A673 (cell line): ENCODE results near the gene GPR31.
"Not testable (repeated sequence)": the region's sequence is repeated elsewhere in the genome, so short reads cannot be mapped to it uniquely, and the experiment has no call there.

ENCODE experiments used
- CTCF ChIP-seq: fragments of 300-800, 200-600 bp; sonication (generic); conservative IDR thresholded peaks from 2 replicates; pipeline ENCODE4 v1.5.1; 2017; ENCODE audit warnings: low read depth, mild to moderate bottlenecking, antibody characterized with exemption, low read length, moderate library complexity, mixed read lengths
- EZH2 ChIP-seq: fragments of 200-600 bp; sonication (generic); IDR thresholded peaks from 2 replicates; pipeline ENCODE4 v1.6.1; 2017; ENCODE audit warnings: borderline replicate concordance, low read depth, mild to moderate bottlenecking, mixed read lengths, antibody characterized with exemption, low read length; ENCODE audit not compliant: poor library complexity, severe bottlenecking

- TF ChIP-seq CTCF, result peak; percentile 33; the same call in 1 of the 2 replicates
- not testable (repeated sequence) for TF ChIP-seq EZH2
These were observed 25.1 kb upstream of the GPR31 start for GRCh38 chr6:167182913-167183314.
